A549 (cell line): ENCODE measurements around the gene IFITM10.

Experiments
- CTCF ChIP-seq: fragments of >200 bp; sonication (Bioruptor Twin); formaldehyde crosslinking; IDR thresholded peaks from 3 replicates; pipeline ENCODE4 v1.5.1; 2016
- EP300 ChIP-seq, 2 experiments: fragments of >200 bp; sonication (Bioruptor Twin); formaldehyde crosslinking; IDR thresholded peaks; 2 replicates in 1 of 2; 3 replicates in 1 of 2; pipeline ENCODE4 v1.6.1; 2016 to 2017
- RNF2 ChIP-seq: fragments of 200-600 bp; sonication (generic); IDR thresholded peaks from 2 replicates; pipeline ENCODE4 v1.6.1; 2016; ENCODE audit warnings: low read depth, mild to moderate bottlenecking, antibody characterized with exemption, moderate library complexity, borderline replicate concordance

- TF ChIP-seq EP300 (IDR thresholded peaks at IDR 0.05): no peak
- TF ChIP-seq CTCF: no peak
- TF ChIP-seq RNF2: no peak
These were observed 22.1 kb downstream of the IFITM10 start for GRCh38 chr11:1728301-1728700.
